Measurements from ENCODE around the gene TAF6.

Gene TAF6

DNA sequence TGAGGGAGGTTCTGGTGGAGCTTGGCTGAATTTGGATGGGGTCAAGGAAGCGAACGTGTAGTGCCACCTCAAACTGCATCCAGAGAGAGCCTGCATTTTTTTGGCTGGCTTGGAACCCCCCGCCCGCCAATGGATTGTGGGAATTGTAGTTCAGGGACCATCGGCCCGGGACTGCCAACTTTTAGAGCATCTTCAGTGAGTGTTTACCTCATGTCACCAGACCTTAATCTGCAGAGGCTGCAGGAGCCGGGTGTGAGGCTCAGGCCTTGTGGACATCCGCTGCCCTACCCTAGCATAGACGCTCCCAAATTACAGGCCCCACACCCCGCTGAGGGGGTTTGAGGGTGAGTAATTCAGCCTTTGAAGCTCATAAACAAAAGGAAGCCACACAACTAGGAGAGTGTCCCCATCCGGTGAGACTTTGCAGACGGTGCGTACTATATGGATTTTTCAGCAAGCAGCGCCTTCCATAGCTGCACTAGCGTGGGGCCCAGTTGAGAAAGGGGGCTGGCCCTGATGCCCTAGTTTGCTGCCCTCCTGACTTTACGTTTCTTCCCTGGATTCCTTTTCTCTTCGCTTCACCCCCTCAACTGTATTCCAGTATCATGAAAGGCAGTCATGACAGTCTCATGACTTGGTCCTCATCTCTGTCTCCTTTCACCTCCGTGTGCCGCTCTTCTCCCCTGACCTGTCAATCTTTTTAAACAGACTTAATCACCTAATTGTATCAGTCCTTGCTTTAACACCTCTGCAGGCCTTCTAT, 993 bp upstream of the TAF6 start:
- peak; percentile 76 for DNase-seq

- DNase-seq: no peak
Measured at GRCh38 chr7:100118388-100119071, 628 bp downstream of the TAF6 start.

DNA sequence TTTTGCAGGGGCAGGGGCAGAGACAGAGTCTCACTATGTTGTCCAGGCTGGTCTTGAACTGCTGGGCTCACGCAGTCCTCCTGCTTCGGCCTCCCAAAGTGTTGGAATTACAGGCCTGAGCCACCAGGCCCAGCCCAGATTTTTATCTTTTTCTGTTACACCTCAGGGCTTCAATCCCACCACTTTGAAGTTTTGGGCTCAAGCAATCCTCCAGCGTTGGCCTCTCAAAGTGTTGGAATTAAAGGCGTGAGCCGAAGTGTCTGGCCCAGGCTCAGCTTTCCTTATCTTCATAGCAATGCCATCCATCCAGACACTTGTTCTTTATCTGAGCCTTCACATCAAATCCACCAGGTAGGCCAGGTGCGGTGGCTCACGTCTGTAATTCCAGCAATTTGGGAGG, 4.1 kb downstream of the TAF6 start:
- DNase-seq: no peak

DNA sequence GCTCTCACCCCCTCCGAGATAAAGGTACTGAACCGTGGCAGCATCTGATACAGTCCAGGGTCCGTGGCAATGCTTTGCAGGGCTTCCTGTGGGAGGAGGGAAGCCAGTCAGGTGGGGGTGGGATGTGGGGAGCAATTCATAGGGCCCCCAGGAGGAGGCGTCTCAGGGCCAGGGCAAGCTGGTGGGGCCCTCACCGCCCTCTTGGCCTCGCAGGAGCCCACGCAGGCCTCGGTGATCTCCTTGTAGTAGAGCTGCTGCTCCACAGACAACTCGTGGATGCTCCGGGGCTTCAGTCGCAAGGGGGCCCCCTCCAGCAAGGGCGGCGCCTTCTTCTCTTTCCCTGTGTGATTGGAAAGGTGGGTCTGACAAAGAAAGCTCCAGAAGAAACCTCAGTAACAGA, 7.2 kb downstream of the TAF6 start:
- DNase-seq: no peak

GRCh38 chr7:100111156-100111555, 8.0 kb downstream of the TAF6 start:
- DNase-seq: no peak

- no peak for DNase-seq
Measured at GRCh38 chr7:100109521-100110163, 9.5 kb downstream of the TAF6 start.

- DNase-seq: no peak
Measured at GRCh38 chr7:100107890-100108289, 11.3 kb downstream of the TAF6 start.

GRCh38 chr7:100107125-100107737, 11.9 kb downstream of the TAF6 start:
- DNase-seq: no peak

GRCh38 chr7:100106633-100107032, 12.5 kb downstream of the TAF6 start:
- no peak for DNase-seq

DNA sequence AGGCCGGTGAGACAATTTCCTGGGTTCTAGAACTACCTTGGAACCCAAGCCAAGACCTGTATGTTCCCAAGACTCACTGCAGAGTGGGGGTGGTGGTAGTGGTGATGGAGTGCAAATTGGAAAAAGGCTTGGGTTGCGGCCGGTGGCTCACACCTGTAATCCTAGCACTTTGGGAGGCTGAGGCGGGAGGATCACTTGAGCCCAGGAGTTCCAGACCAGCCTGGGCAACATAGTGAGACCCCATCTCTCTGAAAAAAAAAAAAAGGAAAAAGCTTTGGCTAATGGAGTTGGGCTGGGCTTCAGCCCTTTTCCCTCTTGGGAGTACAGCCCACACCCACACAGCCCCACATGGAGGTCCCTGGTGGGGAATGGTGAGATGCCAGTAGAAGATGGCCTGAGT, 13.6 kb downstream of the TAF6 start:
- DNase-seq: no peak

GRCh38 chr7:100102950-100103840, 16.0 kb downstream of the TAF6 start:
- no peak for DNase-seq

DNA sequence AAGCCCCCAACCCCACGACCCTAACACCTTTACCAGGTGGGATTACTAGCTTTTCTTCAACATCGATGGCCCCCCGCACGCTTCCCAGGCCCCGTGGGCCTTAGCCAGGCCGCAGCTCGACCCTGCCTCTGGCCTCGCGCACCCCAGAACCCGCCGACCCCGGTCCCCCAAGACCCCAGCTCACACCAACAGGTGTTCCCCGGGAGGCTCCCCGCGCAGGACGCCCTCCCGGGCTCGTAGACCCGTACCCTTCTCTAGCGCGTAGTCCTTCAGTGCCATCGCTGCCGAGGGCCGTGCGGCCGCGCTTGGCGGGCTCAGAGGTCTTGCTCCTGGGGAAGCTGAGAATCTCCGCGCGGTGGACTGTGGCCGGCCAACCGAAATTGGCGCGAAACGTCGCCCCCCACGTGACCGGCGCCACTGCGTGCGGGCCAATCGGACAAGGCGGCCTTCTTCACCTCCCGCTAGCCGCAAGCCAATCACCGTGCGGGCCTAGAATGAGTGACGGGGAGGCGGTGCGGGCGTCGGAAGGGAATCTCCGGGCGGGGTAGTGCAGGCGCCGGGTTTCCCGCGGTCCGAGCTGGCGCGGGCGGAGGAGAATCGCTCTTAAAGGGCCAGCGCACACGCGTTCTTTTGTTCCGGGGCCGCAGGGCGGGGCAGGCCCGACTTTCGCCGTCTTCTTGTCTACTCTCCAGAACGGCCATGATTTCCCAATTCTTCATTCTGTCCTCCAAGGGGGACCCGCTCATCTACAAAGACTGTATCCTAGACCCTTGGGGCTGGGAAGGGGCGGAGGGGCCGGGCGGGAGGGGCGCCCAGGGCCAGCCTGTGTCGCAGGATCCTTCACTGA, 17.9 kb downstream of the TAF6 start, which contains the start of the genes AP4M1 and MCM7:
AP4M1 (plus strand) TSS at position 628 of the 847 bp plus-strand sequence; CDS start at position 700, 72 bp downstream.
MCM7 (minus strand) TSS at position 382 of the 847 bp plus-strand sequence; CDS start at position 279, 103 bp downstream.
- DNase-seq: peak; percentile 96

GRCh38 chr7:100100420-100101015, 18.6 kb downstream of the TAF6 start:
- DNase-seq: peak; percentile 89

DNA sequence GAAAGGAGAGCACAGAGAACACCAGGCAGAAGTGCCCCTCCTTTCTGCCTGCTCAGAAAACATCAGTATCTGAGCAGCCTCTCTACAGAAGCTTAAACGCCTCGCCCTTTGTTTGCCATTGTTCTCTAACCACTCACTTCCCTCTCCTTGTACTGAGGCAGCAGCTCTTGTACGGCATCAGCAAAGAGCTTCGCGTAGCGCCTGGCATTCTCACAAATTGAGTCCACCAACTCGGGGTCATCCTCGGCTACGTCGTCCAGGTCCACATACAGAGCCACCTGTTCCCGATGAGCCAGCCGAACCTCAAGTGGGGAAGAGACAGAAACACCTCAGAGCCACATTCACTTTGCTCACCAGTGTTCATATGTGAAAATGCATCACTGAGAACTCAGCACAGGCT, 19.7 kb downstream of the TAF6 start:
- DNase-seq: no peak

DNA sequence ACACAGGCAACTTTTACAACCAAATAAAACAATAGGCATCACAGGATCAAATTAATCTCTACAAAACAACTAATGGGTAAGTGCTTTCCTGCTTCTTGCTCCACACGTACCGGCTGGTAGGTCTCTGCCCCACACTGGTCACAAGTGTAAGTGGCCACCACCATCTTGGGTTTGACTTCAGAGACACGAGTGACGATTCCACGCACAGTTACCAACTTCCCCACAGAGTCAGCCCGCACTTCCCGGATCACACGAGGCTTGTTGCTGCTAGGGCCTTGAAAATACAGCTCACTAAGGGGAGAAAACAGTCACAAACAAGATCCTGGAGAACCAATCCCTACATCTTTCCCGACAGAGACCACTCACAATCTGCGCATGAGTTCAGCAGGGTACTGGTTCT, 20.2 kb downstream of the TAF6 start:
- no peak for DNase-seq

GRCh38 chr7:100095704-100096103, 23.5 kb downstream of the TAF6 start:
- no peak for DNase-seq

- DNase-seq: no peak
Measured at GRCh38 chr7:100095289-100095688, 23.9 kb downstream of the TAF6 start.

GRCh38 chr7:100093925-100094486, 25.2 kb downstream of the TAF6 start:
- DNase-seq: no peak

DNA sequence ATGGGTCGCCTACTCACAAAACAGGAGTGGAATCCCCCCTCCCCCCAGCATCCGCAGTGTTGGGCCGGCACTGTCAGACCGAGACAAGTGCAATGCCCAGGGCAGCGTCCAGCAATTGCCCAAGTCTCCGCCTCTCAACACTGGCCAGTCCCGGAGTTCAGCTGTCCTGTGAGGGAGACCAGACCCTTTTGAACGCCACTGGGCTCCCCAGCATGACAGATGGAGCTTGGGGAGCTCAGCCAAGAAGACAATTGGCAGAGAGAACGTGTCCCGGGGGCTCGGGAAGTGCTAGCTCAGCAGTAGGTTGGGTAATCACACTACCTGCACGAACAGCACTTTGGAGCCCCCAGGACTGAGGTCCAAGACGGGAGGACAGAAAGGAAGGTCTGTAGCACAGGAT, 25.7 kb downstream of the TAF6 start:
- DNase-seq: no peak

DNA sequence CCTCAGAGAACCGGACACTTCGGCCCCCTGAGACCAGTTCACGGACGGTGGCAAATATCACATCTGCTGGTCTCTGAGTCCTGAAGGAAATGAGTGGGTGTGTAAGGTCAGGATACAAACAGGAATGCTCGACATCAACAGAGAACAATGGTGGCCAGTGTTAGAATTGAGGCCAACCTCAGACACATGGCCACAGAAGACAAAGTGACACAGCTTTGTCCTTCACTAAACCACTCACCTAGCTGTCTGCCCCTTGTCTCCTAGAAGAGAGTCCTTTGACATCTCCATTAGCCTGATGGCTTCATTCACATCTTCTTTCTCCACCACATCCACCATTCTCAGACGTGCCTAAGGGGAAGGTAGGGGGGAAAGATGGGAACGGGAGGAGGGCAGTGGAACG, 26.1 kb downstream of the TAF6 start:
- DNase-seq: no peak
